ENCODE results near the gene TADA2B. TPM values are rescaled to one million over a fixed set of nuclear protein-coding genes. Genes with fewer than 3 reads are reported as not detected.

TADA2B gene
- total and polyA plus RNA-seq, 10 of the 15 experiments (the other 5 are each of a cell fraction or from before 2014, with no cell fraction given), result 0.66 to 12.0 (median 5.6) TPM

DNA sequence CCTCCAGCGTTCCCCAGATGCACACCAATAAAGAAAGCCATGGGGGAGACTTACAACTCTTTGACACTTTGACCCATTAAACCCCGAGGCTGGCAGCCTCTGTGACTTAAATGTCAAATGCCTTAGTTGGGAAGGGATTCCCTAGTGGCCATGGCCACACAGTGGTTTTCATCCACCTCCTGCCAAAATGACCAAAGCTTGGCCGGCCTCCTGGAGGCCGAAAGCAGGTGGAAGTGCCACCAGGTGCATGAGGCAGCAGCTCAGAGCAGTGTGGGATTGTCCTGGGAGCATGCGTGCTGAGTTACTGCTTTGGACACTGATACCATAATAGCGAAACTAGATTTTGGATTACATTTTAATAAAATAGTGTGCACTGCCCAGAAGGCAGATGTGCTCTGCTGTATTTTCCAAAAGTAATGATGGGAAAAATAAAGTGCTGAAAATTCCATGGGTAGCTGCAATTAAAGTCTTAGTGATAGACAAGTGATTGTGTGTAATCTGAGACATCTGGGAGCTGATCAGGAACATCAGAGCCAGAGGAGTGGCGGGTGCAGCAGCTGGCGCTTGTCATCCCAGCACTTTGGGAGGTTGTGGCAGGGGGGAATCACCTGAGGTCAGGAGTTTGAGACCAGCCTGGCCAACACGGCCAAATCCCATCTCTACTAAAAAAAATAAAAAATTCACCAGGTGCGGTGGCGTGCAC, 39.8 kb upstream of the TADA2B start:
- DNase-seq (ENCODE audit: low read depth, low spot score), result no peak
- in situ Hi-C loops (cut with MboI), result no loop called here
- Histone ChIP-seq H3K36me3 (ENCODE audit: control insufficient read depth in 2 of 2, insufficient read depth in 2 of 2, low read length in 1 of 2) (peaks cover 24 to 33% of the 10 kb centered on the region in 2 experiments), H4K20me1 (ENCODE audit: control insufficient read depth, insufficient read depth) (no peaks in the 10 kb centered on the region), H3K4me2 (ENCODE audit: control insufficient read depth, insufficient read depth) (no peak overlapping the region), H3K9ac (ENCODE audit: control insufficient read depth, insufficient read depth, low read length) (no peak overlapping the region), H3K79me2 (ENCODE audit: control insufficient read depth, insufficient read depth, low read length) (no peaks in the 10 kb centered on the region), H2AFZ (ENCODE audit: control insufficient read depth, low read depth, low read length) (no peak overlapping the region), H3K4me1 (ENCODE audit: control insufficient read depth, insufficient read depth, low read length) (no peaks in the 10 kb centered on the region), H3K27me3 (replicated peaks in 1 of 2; ENCODE audit: control insufficient read depth in 2 of 2, insufficient read depth in 2 of 2, low read length in 1 of 2) (no peaks in the 10 kb centered on the region), H3K4me3 (no peak overlapping the region), H3K9me3 (replicated peaks; ENCODE audit: control insufficient read depth, insufficient read depth, low read length) (no peaks in the 10 kb centered on the region), H3K27ac (ENCODE audit: control insufficient read depth, insufficient read depth) (no peak overlapping the region)
- TF ChIP-seq ZNF274 (IDR thresholded peaks at IDR 0.05; ENCODE audit: insufficient read depth, insufficient read length) (no peak), ZSCAN29 (IDR thresholded peaks at IDR 0.05) (no peak), POU2F2 (IDR thresholded peaks at IDR 0.05; ENCODE audit: borderline replicate concordance, low read depth, low read length) (no peak), RFX5 (IDR thresholded peaks at IDR 0.05; ENCODE audit: low read depth, low read length) (no peak)
- TF ChIP-seq, protein P1, sequence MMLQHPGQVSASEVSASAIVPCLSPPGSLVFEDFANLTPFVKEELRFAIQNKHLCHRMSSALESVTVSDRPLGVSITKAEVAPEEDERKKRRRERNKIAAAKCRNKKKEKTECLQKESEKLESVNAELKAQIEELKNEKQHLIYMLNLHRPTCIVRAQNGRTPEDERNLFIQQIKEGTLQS (IDR thresholded peaks at IDR 0.05; ENCODE audit: borderline replicate concordance, extremely low read depth, low read depth, low read length), result no peak
- TF ChIP-seq, protein P2, sequence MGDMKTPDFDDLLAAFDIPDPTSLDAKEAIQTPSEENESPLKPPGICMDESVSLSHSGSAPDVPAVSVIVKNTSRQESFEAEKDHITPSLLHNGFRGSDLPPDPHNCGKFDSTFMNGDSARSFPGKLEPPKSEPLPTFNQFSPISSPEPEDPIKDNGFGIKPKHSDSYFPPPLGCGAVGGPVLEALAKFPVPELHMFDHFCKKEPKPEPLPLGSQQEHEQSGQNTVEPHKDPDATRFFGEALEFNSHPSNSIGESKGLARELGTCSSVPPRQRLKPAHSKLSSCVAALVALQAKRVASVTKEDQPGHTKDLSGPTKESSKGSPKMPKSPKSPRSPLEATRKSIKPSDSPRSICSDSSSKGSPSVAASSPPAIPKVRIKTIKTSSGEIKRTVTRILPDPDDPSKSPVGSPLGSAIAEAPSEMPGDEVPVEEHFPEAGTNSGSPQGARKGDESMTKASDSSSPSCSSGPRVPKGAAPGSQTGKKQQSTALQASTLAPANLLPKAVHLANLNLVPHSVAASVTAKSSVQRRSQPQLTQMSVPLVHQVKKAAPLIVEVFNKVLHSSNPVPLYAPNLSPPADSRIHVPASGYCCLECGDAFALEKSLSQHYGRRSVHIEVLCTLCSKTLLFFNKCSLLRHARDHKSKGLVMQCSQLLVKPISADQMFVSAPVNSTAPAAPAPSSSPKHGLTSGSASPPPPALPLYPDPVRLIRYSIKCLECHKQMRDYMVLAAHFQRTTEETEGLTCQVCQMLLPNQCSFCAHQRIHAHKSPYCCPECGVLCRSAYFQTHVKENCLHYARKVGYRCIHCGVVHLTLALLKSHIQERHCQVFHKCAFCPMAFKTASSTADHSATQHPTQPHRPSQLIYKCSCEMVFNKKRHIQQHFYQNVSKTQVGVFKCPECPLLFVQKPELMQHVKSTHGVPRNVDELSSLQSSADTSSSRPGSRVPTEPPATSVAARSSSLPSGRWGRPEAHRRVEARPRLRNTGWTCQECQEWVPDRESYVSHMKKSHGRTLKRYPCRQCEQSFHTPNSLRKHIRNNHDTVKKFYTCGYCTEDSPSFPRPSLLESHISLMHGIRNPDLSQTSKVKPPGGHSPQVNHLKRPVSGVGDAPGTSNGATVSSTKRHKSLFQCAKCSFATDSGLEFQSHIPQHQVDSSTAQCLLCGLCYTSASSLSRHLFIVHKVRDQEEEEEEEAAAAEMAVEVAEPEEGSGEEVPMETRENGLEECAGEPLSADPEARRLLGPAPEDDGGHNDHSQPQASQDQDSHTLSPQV (IDR thresholded peaks at IDR 0.05), result no peak
- SMC1A ChIA-PET (ENCODE audit: uncharacterized antibody, unreplicated experiment), result no interaction called here
- no peak for FAIRE-seq
- CTCF ChIA-PET, result interaction anchor here (1.3 kb wide), 1 partner anchor 10 kb away, joined by 3 read pairs; no protein-coding TSS in a partner anchor
- no peak for ATAC-seq
- RAD21 ChIA-PET (ENCODE audit: unreplicated experiment), result interaction anchor here (0.6 kb wide), 1 partner anchor 81 kb away, joined by 4 read pairs; no protein-coding TSS in a partner anchor
- intact Hi-C loops (cut with micrococcal nuclease; ENCODE audit: unreplicated experiment), result no loop called here
- POLR2A ChIA-PET, result no interaction called here
- BruUV-seq (replicated peaks), result no TSS peak
- 84% methylated on average over 11 of the region's 11 CpGs for WGBS (ENCODE audit: insufficient coverage, insufficient replicate concordance, low lambda C conversion rate, missing lambda C conversion rate)

Data from GM12878 (cell line).